Measurements from ENCODE around the gene USP19.

Gene USP19, protein sequence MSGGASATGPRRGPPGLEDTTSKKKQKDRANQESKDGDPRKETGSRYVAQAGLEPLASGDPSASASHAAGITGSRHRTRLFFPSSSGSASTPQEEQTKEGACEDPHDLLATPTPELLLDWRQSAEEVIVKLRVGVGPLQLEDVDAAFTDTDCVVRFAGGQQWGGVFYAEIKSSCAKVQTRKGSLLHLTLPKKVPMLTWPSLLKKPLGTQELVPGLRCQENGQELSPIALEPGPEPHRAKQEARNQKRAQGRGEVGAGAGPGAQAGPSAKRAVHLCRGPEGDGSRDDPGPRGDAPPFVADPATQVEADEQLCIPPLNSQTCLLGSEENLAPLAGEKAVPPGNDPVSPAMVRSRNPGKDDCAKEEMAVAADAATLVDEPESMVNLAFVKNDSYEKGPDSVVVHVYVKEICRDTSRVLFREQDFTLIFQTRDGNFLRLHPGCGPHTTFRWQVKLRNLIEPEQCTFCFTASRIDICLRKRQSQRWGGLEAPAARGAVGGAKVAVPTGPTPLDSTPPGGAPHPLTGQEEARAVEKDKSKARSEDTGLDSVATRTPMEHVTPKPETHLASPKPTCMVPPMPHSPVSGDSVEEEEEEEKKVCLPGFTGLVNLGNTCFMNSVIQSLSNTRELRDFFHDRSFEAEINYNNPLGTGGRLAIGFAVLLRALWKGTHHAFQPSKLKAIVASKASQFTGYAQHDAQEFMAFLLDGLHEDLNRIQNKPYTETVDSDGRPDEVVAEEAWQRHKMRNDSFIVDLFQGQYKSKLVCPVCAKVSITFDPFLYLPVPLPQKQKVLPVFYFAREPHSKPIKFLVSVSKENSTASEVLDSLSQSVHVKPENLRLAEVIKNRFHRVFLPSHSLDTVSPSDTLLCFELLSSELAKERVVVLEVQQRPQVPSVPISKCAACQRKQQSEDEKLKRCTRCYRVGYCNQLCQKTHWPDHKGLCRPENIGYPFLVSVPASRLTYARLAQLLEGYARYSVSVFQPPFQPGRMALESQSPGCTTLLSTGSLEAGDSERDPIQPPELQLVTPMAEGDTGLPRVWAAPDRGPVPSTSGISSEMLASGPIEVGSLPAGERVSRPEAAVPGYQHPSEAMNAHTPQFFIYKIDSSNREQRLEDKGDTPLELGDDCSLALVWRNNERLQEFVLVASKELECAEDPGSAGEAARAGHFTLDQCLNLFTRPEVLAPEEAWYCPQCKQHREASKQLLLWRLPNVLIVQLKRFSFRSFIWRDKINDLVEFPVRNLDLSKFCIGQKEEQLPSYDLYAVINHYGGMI (N-terminal part only)

GRCh38 chr3:49120438-49121131 is at the start of gene USP19:
Gene USP19, minus strand, starts transcription at chr3:49120823. Its CDS starts 1,678 bp downstream, at chr3:49119145.
- H3K9ac ChIP-seq (ENCODE audit: low read length): peak within 1 kb of the TSS; percentile 98
- peaks cover 77% of the 10 kb centered on the region for H3K36me3 ChIP-seq (ENCODE audit: control insufficient read depth, insufficient read depth, low read length)
- H3K4me1 ChIP-seq (ENCODE audit: control insufficient read depth, insufficient read depth, low read length): peaks cover 10% of the 10 kb centered on the region
- H3K27me3 ChIP-seq (ENCODE audit: control insufficient read depth, insufficient read depth, low read length): no peaks in the 10 kb centered on the region
- no peaks in the 10 kb centered on the region for H3K9me3 ChIP-seq (ENCODE audit: control insufficient read depth, insufficient read depth, low read depth, low read length)
- peak within 1 kb of the TSS; percentile 98 for H3K4me3 ChIP-seq (ENCODE audit: low read depth, low read length)
- peak within 1 kb of the TSS; percentile 64 for H3K27ac ChIP-seq (ENCODE audit: low read depth, low read length)

DNA sequence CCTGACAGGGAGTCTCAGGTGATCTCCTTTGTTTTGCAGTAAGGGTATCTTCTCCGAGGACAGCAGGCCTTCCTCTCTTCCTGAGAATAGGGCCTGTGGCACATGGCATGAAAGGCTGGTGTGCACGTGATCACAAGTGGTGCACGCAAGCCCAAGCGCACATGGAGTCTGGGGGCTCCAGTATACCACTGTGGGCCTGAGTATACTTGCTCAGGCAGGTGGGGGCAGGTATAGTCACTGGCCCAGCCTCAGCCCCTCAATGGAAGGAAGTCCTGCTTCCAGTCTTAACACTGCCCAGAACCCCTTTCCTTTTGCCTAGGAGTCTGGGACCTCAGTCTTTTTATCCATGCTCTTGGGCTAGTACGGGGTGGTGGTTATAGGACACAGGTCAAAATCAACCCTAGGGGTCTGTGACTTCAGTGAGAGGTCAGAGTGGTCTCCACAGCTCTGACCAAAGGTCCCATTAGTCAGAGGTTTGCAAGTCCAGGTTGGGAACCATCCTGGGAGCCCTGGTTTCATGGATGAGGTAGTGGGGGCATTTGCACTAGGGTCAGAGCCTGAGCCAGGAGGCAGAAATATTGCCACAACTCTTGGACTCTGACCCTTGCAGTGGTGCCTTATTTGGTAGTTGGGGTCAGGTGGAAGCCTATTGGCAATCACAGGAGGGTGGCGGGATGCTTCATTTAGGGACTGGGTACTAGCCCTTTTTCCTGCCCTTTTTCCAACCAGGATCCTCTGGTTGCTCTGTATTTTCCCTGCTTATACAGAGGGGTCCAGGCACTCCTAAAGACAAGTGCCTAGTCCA is 46.3 kb upstream of the USP19 start:
- peaks cover 14% of the 10 kb centered on the region; the same call in 1 of the 2 replicates for H3K27me3 ChIP-seq (ENCODE audit: control insufficient read depth, insufficient read depth, low read length)
- H3K27ac ChIP-seq (ENCODE audit: low read depth, low read length): no peak overlapping the region
- peaks cover 23% of the 10 kb centered on the region for H3K36me3 ChIP-seq (ENCODE audit: control insufficient read depth, insufficient read depth, low read length)
- H3K9me3 ChIP-seq (ENCODE audit: control insufficient read depth, insufficient read depth, low read depth, low read length): no peaks in the 10 kb centered on the region
- H3K9ac ChIP-seq (ENCODE audit: low read length): peak overlapping the region; percentile 92
- peaks cover 21% of the 10 kb centered on the region for H3K4me1 ChIP-seq (ENCODE audit: control insufficient read depth, insufficient read depth, low read length)
- H3K4me3 ChIP-seq (ENCODE audit: low read depth, low read length): peak overlapping the region; percentile 98

GRCh38 chr3:49165771-49166751 is 45.4 kb upstream of the USP19 start, which contains the start of gene CCDC71:
Gene CCDC71, minus strand, starts transcription at chr3:49166331. Its CDS starts 2,123 bp downstream, at chr3:49164208.
- H3K9ac ChIP-seq (ENCODE audit: low read length): peak within 1 kb of the TSS; percentile 92

GRCh38 chr3:49164983-49165720 is 44.5 kb upstream of the USP19 start:
- H3K36me3 ChIP-seq (ENCODE audit: control insufficient read depth, insufficient read depth, low read length): peaks cover 23% of the 10 kb centered on the region
- no peaks in the 10 kb centered on the region for H3K9me3 ChIP-seq (ENCODE audit: control insufficient read depth, insufficient read depth, low read depth, low read length)
- H3K4me3 ChIP-seq (ENCODE audit: low read depth, low read length): peak overlapping the region; percentile 98
- peaks cover 12% of the 10 kb centered on the region; the same call in 1 of the 2 replicates for H3K27me3 ChIP-seq (ENCODE audit: control insufficient read depth, insufficient read depth, low read length)
- peak overlapping the region; percentile 90; the same call in 1 of the 2 replicates for H3K27ac ChIP-seq (ENCODE audit: low read depth, low read length)
- peaks cover 15% of the 10 kb centered on the region for H3K4me1 ChIP-seq (ENCODE audit: control insufficient read depth, insufficient read depth, low read length)
- H3K9ac ChIP-seq (ENCODE audit: low read length): peak overlapping the region; percentile 92

More at GRCh38 chr3:49165771-49166751, 45.4 kb upstream of the USP19 start, which contains the start of gene CCDC71:
- Histone ChIP-seq H3K9me3 (ENCODE audit: control insufficient read depth, insufficient read depth, low read depth, low read length) (no peaks in the 10 kb centered on the region), H3K27me3 (ENCODE audit: control insufficient read depth, insufficient read depth, low read length) (peaks cover 12% of the 10 kb centered on the region; the same call in 1 of the 2 replicates), H3K27ac (ENCODE audit: low read depth, low read length) (peak within 1 kb of the TSS; percentile 90; the same call in 1 of the 2 replicates), H3K4me3 (ENCODE audit: low read depth, low read length) (peak within 1 kb of the TSS; percentile 98), H3K4me1 (ENCODE audit: control insufficient read depth, insufficient read depth, low read length) (peaks cover 18% of the 10 kb centered on the region), H3K36me3 (ENCODE audit: control insufficient read depth, insufficient read depth, low read length) (peaks cover 23% of the 10 kb centered on the region)

GRCh38 chr3:49163609-49164008 is 43.0 kb upstream of the USP19 start:
- H3K9ac ChIP-seq (ENCODE audit: low read length): no peak overlapping the region
- H3K4me3 ChIP-seq (ENCODE audit: low read depth, low read length): no peak overlapping the region
- peaks cover 15% of the 10 kb centered on the region for H3K4me1 ChIP-seq (ENCODE audit: control insufficient read depth, insufficient read depth, low read length)
- no peak overlapping the region for H3K27ac ChIP-seq (ENCODE audit: low read depth, low read length)
- H3K27me3 ChIP-seq (ENCODE audit: control insufficient read depth, insufficient read depth, low read length): peaks cover 12% of the 10 kb centered on the region; the same call in 1 of the 2 replicates
- H3K9me3 ChIP-seq (ENCODE audit: control insufficient read depth, insufficient read depth, low read depth, low read length): no peaks in the 10 kb centered on the region
- peaks cover 23% of the 10 kb centered on the region for H3K36me3 ChIP-seq (ENCODE audit: control insufficient read depth, insufficient read depth, low read length)

- H3K9ac ChIP-seq (ENCODE audit: low read length): no peak overlapping the region
- peaks cover 16% of the 10 kb centered on the region for H3K4me1 ChIP-seq (ENCODE audit: control insufficient read depth, insufficient read depth, low read length)
- peaks cover 23% of the 10 kb centered on the region for H3K36me3 ChIP-seq (ENCODE audit: control insufficient read depth, insufficient read depth, low read length)
- H3K4me3 ChIP-seq (ENCODE audit: low read depth, low read length): no peak overlapping the region
- no peak overlapping the region for H3K27ac ChIP-seq (ENCODE audit: low read depth, low read length)
- H3K9me3 ChIP-seq (ENCODE audit: control insufficient read depth, insufficient read depth, low read depth, low read length): no peaks in the 10 kb centered on the region
- peaks cover 8% of the 10 kb centered on the region; the same call in 1 of the 2 replicates for H3K27me3 ChIP-seq (ENCODE audit: control insufficient read depth, insufficient read depth, low read length)
Observed at GRCh38 chr3:49162751-49163419, 42.3 kb upstream of the USP19 start.

DNA sequence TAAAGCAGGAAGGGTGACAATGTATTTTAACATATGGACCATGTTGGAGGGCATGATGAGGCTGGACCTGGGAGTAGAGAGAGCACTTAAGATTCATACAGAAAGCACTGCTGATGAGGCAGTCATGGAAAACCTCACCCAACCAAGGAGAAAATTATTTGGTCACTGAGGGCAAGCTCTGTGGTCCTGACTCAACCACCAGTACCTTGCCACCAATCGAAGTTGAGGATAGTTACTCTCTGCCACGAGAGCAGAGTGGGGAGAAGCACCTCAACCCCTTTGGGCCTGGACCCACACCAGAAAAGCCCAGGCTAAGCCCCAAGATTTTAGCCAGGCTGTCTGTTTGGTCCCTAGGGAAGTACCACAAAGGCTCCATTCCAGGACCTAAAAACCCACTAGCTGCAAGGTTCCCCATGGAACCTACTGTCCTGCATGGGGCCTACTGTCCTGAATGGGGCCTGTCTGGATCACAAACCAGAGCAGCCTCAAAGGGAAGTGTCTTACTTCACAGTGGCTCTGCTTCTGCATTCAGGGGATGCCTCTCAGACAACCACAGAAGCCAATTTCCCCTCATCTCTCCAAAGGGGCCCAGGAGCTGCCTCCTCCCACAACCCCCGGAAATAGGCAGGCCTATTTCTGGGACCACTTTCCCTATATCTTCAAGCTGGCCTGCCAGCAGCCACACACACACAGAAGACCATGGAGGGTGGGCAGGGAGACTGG is 41.3 kb upstream of the USP19 start:
- H3K9me3 ChIP-seq (ENCODE audit: control insufficient read depth, insufficient read depth, low read depth, low read length): no peaks in the 10 kb centered on the region
- H3K4me1 ChIP-seq (ENCODE audit: control insufficient read depth, insufficient read depth, low read length): peaks cover 17% of the 10 kb centered on the region
- H3K27ac ChIP-seq (ENCODE audit: low read depth, low read length): no peak overlapping the region
- no peak overlapping the region for H3K4me3 ChIP-seq (ENCODE audit: low read depth, low read length)
- peaks cover 23% of the 10 kb centered on the region for H3K36me3 ChIP-seq (ENCODE audit: control insufficient read depth, insufficient read depth, low read length)
- no peaks in the 10 kb centered on the region for H3K27me3 ChIP-seq (ENCODE audit: control insufficient read depth, insufficient read depth, low read length)
- H3K9ac ChIP-seq (ENCODE audit: low read length): no peak overlapping the region

DNA sequence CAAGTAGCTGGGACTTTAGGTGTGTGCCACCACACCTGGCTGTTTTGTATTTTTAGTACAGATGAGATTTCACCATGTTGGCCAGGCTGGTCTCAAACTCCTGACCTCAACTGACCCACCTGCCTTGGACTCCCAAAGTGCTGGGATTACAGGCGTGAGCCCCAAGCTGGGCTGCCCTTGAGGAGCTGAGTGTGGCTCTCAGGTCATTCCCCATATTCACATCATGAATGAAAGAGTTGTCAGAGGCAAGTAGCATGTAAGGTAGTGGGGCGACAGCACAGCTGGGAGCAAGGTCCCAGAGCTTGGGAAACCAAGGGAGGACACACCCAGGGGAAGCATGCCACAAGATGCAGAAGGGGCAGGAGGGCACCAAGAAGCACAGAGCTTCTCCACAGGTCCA is 40.6 kb upstream of the USP19 start:
- Histone ChIP-seq H3K9me3 (ENCODE audit: control insufficient read depth, insufficient read depth, low read depth, low read length) (no peaks in the 10 kb centered on the region), H3K4me1 (ENCODE audit: control insufficient read depth, insufficient read depth, low read length) (peaks cover 11% of the 10 kb centered on the region), H3K9ac (ENCODE audit: low read length) (no peak overlapping the region), H3K27ac (ENCODE audit: low read depth, low read length) (no peak overlapping the region), H3K36me3 (ENCODE audit: control insufficient read depth, insufficient read depth, low read length) (peaks cover 23% of the 10 kb centered on the region), H3K4me3 (ENCODE audit: low read depth, low read length) (no peak overlapping the region), H3K27me3 (ENCODE audit: control insufficient read depth, insufficient read depth, low read length) (no peaks in the 10 kb centered on the region)
